Naive thymus-derived CD4-positive, alpha-beta T cell (primary cell): ENCODE data around the gene YDJC. TPM values are rescaled to one million over a fixed set of nuclear protein-coding genes. Genes with fewer than 3 reads are reported as not detected.
"Not testable (repeated sequence)": the region's sequence is repeated elsewhere in the genome, so short reads cannot be mapped to it uniquely, and the experiment has no call there.

Experiments used
- ATAC-seq: fragments of 150-1000 bp; cut with Tn5 transposase; 2 replicates; pipeline ENCODE4 v1.10.0; 2021; ENCODE audit warnings: mild to moderate bottlenecking, moderate library complexity
- CTCF ChIA-PET: fragments of 350-600 bp; sonication (Branson Sonifier 250); formaldehyde crosslinking; loops from one replicate; lab custom pipeline; 2021; ENCODE audit warnings: antibody characterized with exemption; lab: Charles Lee
- POLR2A ChIA-PET: fragments of 350-600 bp; sonication (Branson Sonifier 250); formaldehyde crosslinking; loops from one replicate; lab custom pipeline; 2021; ENCODE audit warnings: antibody characterized with exemption, inconsistent platforms; lab: Charles Lee
- DNase-seq, 9 donors: peaks; one replicate each; pipeline versions ENCODE4 v3.0.0 to v3.0.0-alpha.2; 2020 to 2022; ENCODE audit warnings: mixed read lengths in 1 of 9
- H3K27ac ChIP-seq: one replicate; pipeline ENCODE4 v1.7.0; 2013; ENCODE audit warnings: mild to moderate bottlenecking, low read depth, low read length, moderate library complexity
- H3K27me3 ChIP-seq, 2 donors: one replicate each; pipeline ENCODE4 v1.7.0; 2013; ENCODE audit warnings: low read length in 2 of 2, mild to moderate bottlenecking in 2 of 2, moderate library complexity in 2 of 2; ENCODE audit not compliant: control insufficient read depth in 2 of 2, insufficient read depth in 2 of 2
- H3K36me3 ChIP-seq, 3 experiments: 1 replicate in 2 of 3; 2 replicates in 1 of 3; pipeline ENCODE4 v1.7.0; 2013; ENCODE audit warnings: low read length in 3 of 3, mild to moderate bottlenecking in 3 of 3, moderate library complexity in 1 of 3; ENCODE audit not compliant: insufficient read depth in 3 of 3, control insufficient read depth in 2 of 3
- H3K4me1 ChIP-seq, 2 donors: one replicate each; pipeline ENCODE4 v1.7.0; 2013; ENCODE audit warnings: low read length in 2 of 2, mild to moderate bottlenecking in 2 of 2, moderate library complexity in 1 of 2; ENCODE audit not compliant: control insufficient read depth in 2 of 2, insufficient read depth in 2 of 2
- H3K4me3 ChIP-seq: 2 replicates; pipeline ENCODE4 v1.7.0; 2013; ENCODE audit warnings: mild to moderate bottlenecking, low read length
- H3K9me3 ChIP-seq, 3 experiments: 1 replicate in 2 of 3; 2 replicates in 1 of 3; pipeline ENCODE4 v1.7.0; 2013; ENCODE audit warnings: low read length in 3 of 3; ENCODE audit not compliant: control insufficient read depth in 2 of 3
- H3K27ac Mint-ChIP-seq, 9 donors: one replicate each; pipeline ENCODE4 v1.8.0; 2020 to 2022; ENCODE audit warnings: mixed read lengths in 9 of 9, mild to moderate bottlenecking in 8 of 9, moderate library complexity in 5 of 9, inconsistent platforms in 2 of 9
- H3K27me3 Mint-ChIP-seq, 5 donors: one replicate each; pipeline ENCODE4 v1.8.0; 2021 to 2022; ENCODE audit warnings: mixed read lengths in 5 of 5, mild to moderate bottlenecking in 1 of 5
- H3K36me3 Mint-ChIP-seq, 5 donors: one replicate each; pipeline ENCODE4 v1.8.0; 2020 to 2022; ENCODE audit warnings: mixed read lengths in 5 of 5, mild to moderate bottlenecking in 3 of 5, inconsistent platforms in 1 of 5
- H3K4me1 Mint-ChIP-seq, 7 donors: one replicate each; pipeline ENCODE4 v1.8.0; 2020 to 2022; ENCODE audit warnings: mixed read lengths in 7 of 7, mild to moderate bottlenecking in 3 of 7, inconsistent platforms in 1 of 7
- H3K4me3 Mint-ChIP-seq, 10 donors: one replicate each; pipeline ENCODE4 v1.8.0; 2020 to 2022; ENCODE audit warnings: mild to moderate bottlenecking in 10 of 10, mixed read lengths in 10 of 10, moderate library complexity in 6 of 10, inconsistent platforms in 2 of 10
- H3K9me3 Mint-ChIP-seq, 11 donors: one replicate each; pipeline ENCODE4 v1.8.0; 2020 to 2022; ENCODE audit warnings: mixed read lengths in 11 of 11, mild to moderate bottlenecking in 4 of 11, inconsistent platforms in 1 of 11, moderate library complexity in 1 of 11
- intact Hi-C, 2 donors: fragments of 100-400 bp; cut with micrococcal nuclease; formaldehyde crosslinking; loops; one replicate each; pipeline ENCODE4 v1.15.1; 2023
- polyA plus RNA-seq, 2 donors: library from polyadenylated mRNA; unstranded; fragments of 300-500 nt; fragmentation: Illumina TruSeq; gene quantifications; one replicate each; pipeline ENCODE4 v1.2.3, GENCODE V29; 2021
- total RNA-seq, 6 experiments: library from RNA in 5 of 6; stranded (reverse) in 5 of 6; gene quantifications; 1 replicate in 5 of 6; 2 replicates in 1 of 6; pipeline ENCODE4 v1.2.3 and lab custom pipeline; 2021 to 2026

YDJC gene
- total and polyA plus RNA-seq, 7 experiments from 2014 or later, result 29.0 to 75.8 (median 48.6) TPM

DNA sequence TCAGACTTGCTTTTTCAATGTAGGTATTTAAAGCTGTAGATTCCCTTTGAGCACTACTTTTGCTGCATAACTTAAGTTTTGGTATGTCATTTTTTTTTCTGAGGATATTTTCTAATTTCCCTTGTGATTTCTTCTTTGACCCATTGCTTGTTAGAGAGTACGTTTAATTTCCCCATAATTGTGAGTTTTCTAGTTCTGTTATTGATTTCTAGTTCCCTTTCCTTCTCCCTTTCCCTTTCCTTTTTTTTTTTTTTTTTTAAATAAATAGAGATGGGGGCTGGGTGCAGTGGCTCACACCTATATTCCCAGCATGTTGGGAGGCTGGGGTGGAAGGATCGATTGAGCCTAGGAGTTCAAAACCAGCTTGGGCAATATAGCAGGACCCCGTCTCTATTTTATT lies 31.5 kb downstream of the YDJC start:
- Histone ChIP-seq H3K9me3 (no peaks in the 10 kb centered on the region), H3K4me1 (peaks cover 0 to 3% of the 10 kb centered on the region in 2 donors), H3K36me3 (peaks cover 0 to 41% (median 0%) of the 10 kb centered on the region in 3 experiments), H3K27me3 (no peaks in the 10 kb centered on the region), H3K27ac (no peak overlapping the region), H3K4me3 (no peak overlapping the region)
- no peak for DNase-seq
- intact Hi-C loops, result no loop called here
- H3K27me3 Mint-ChIP-seq, result no peaks in the 10 kb centered on the region
- peak overlapping the region in 1 of 10 donors; percentile 14 for H3K4me3 Mint-ChIP-seq
- ChIA-PET CTCF (no interaction called here), POLR2A (interaction anchor here (0.8 kb wide), 1 partner anchor 44 kb away, joined by 3 read pairs; no protein-coding TSS in a partner anchor)
- peak overlapping the region in 6 of 9 donors; percentile 0 to 65 (median 28) for H3K27ac Mint-ChIP-seq
- peaks cover 0 to 2% (median 0%) of the 10 kb centered on the region in 11 donors for H3K9me3 Mint-ChIP-seq
- no peak for ATAC-seq
- H3K36me3 Mint-ChIP-seq, result peaks cover 16 to 49% (median 26%) of the 10 kb centered on the region in 5 donors
- H3K4me1 Mint-ChIP-seq, result peaks cover 23 to 64% (median 56%) of the 10 kb centered on the region in 7 donors

DNA sequence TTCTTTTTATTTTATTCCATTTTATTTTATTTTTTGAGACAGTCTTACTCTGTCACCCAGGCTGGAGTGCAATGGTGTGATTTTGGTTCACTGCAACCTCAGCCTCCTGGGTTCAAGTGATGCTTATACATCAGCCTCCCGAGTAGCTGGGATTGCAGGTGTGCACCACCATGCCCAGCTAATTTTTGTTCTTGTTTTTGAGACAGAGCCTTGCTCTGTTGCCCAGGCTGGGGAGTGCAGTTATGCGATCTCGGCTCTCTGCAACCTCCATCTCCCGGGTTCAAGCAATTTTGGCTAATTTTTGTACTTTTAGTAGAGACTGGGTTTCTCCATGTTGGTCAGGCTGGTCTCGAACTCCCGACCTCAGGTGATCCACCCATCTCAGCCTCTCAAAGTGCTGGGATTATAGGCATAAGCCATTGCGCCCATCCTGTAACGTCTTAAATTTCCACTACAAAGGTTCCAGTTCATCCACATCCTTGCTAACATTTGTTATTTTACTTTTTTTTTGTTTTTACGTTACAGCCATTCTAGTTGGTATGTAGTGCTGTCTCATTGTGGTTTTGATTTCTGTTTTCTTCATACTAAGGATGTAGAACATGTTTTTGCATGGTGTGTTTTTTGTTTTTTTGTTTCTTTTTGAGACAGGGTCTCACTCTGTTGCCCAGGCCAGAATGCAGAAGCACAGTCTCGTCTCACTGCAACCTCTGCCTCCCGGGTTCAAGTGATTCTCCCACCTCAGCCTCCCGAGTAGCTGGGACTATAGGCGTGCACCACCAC lies 33.3 kb downstream of the YDJC start:
- H3K27ac ChIP-seq, H3K9me3 ChIP-seq, H3K9me3 Mint-ChIP-seq, H3K27me3 ChIP-seq, DNase-seq, CTCF ChIA-PET, ATAC-seq, intact Hi-C loops, H3K27me3 Mint-ChIP-seq, H3K4me3 ChIP-seq, POLR2A ChIA-PET, H3K4me1 ChIP-seq: not testable (repeated sequence)
- peaks cover 16 to 51% (median 28%) of the 10 kb centered on the region in 5 donors for H3K36me3 Mint-ChIP-seq
- peak overlapping the region in 1 of 10 donors; percentile 32 for H3K4me3 Mint-ChIP-seq
- H3K4me1 Mint-ChIP-seq, result peaks cover 20 to 68% (median 58%) of the 10 kb centered on the region in 7 donors
- peak overlapping the region in 2 of 9 donors; percentile 29 to 70 for H3K27ac Mint-ChIP-seq
- peaks cover 0 to 47% (median 5%) of the 10 kb centered on the region in 3 experiments for H3K36me3 ChIP-seq

DNA sequence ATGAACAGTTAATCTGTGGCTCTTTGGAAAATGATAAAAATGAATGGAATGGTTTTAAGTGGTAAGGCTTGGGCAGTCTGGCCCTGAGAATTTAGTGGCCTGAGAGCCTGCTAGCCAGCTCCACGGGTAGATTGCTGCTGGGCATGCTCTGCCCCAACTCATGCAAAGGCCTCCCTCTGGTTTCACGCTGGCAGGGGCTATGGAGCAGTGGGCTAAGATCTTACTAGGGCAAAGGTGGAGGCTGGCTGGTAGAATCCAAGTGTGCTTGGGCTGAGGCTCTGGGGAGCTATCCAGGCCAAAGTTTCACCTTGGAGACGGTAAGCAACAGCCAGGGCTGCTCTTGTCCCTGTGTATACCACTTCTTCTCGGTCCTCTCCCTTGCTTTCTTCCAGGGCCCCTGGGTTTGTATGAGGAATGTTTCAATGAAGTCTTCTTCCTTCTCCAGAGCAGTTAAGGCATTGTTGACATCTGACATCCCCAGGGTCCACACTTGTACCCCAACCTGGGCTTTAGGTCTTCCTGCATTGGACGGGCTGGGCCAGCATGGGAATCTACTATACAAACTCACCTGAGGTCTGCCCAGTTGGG lies 34.9 kb downstream of the YDJC start:
- Mint-ChIP-seq H3K9me3 (peaks cover 0 to 2% (median 0%) of the 10 kb centered on the region in 11 donors), H3K27ac (peak overlapping the region in 5 of 9 donors; percentile 1 to 65 (median 16)), H3K27me3 (no peaks in the 10 kb centered on the region), H3K36me3 (peaks cover 16 to 52% (median 28%) of the 10 kb centered on the region in 5 donors), H3K4me3 (no peak overlapping the region), H3K4me1 (peaks cover 29 to 78% (median 69%) of the 10 kb centered on the region in 7 donors)
- Histone ChIP-seq H3K9me3 (no peaks in the 10 kb centered on the region), H3K4me1 (peaks cover 14 to 18% of the 10 kb centered on the region in 2 donors), H3K27ac (no peak overlapping the region), H3K36me3 (peaks cover 0 to 47% (median 5%) of the 10 kb centered on the region in 3 experiments), H3K27me3 (no peaks in the 10 kb centered on the region), H3K4me3 (no peak overlapping the region)
- ATAC-seq (peak; percentile 26), DNase-seq (no peak)
- intact Hi-C loops, result no loop called here
- POLR2A ChIA-PET, result interaction anchor here (0.5 kb wide), 1 partner anchor 14 kb away, joined by 4 read pairs; no protein-coding TSS in a partner anchor
- CTCF ChIA-PET, result no interaction called here

DNA sequence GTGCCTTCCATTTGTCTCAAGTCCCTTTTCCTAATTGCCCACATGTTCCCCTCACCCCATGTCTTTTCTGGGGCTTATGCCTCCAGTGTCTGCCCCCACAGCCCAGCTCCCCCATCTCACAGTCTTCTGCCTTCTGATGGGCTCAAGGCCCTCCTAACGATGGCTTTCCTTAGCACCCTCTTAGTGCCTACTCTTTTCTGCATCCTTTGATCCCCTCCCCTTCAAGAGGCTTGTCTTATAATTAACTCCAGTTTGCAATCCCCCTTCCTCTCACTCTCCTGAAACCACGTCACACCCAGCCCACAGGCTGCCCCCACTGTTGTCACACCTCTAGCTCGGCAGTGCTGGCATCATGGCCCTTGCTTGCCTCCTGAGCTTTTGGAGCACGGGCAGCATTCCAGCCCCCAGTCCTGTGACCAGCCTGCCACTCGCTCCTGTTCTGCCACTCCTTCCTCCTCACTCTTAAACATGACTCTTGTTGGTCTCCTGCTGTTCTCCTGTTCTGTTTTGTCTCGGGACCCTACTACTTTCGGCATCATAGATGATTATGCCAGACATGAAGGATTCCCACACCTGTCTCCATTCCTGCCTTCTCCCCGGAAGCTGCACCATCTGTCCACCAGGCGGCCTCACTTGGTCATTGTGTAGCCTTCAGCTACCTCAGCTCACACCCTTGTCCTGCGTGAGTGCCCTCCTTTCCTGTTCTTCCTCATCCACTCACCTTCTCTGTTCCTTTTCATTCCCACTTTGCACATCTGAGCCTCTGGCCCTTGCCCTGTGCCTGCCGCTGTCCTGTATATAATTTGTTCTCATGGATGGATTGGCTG lies 36.2 kb downstream of the YDJC start:
- Mint-ChIP-seq H3K4me3 (peak overlapping the region in 2 of 10 donors; percentile 17 to 24), H3K27me3 (no peaks in the 10 kb centered on the region), H3K9me3 (peaks cover 0 to 2% (median 0%) of the 10 kb centered on the region in 11 donors), H3K4me1 (peaks cover 30 to 77% (median 67%) of the 10 kb centered on the region in 7 donors), H3K27ac (peak overlapping the region in 5 of 9 donors; percentile 15 to 59 (median 47)), H3K36me3 (peaks cover 13 to 43% (median 28%) of the 10 kb centered on the region in 5 donors)
- Histone ChIP-seq H3K4me3 (no peak overlapping the region), H3K9me3 (no peaks in the 10 kb centered on the region), H3K4me1 (peaks cover 18% of the 10 kb centered on the region in 2 donors), H3K27me3 (no peaks in the 10 kb centered on the region), H3K27ac (no peak overlapping the region), H3K36me3 (peaks cover 0 to 38% (median 5%) of the 10 kb centered on the region in 3 experiments)
- ChIA-PET CTCF (no interaction called here), POLR2A (interaction anchor here (0.6 kb wide), 1 partner anchor 972 kb away, joined by 3 read pairs; no protein-coding TSS in a partner anchor)
- intact Hi-C loops, result no loop called here
- DNase-seq, result no peak
- no peak for ATAC-seq

DNA sequence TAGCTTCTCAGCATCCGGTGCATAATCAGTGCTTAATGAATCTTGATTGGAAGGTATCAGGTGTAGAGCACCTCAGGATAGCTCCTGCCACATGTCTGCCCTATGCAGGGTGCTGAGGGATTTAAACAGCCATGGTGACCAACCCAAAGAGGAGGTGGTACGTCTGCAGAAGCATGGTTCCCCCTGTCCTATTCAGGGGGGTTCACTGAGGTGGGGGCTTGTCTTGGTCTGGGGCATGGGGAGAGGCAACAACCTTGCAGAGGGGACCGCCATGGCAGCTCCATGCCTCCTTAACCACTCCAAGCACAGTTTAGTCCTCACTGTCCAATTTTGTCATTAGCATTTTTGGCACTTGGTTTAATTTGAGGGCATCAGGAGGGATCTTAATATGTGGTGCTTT lies 37.4 kb downstream of the YDJC start:
- DNase-seq (no peak), ATAC-seq (no peak)
- ChIA-PET POLR2A (no interaction called here), CTCF (no interaction called here)
- Mint-ChIP-seq H3K4me3 (no peak overlapping the region), H3K4me1 (peaks cover 38 to 81% (median 71%) of the 10 kb centered on the region in 7 donors), H3K36me3 (peaks cover 13 to 40% (median 34%) of the 10 kb centered on the region in 5 donors), H3K9me3 (peaks cover 0 to 2% (median 0%) of the 10 kb centered on the region in 11 donors), H3K27ac (peak overlapping the region in 3 of 9 donors; percentile 19 to 49 (median 38)), H3K27me3 (no peaks in the 10 kb centered on the region)
- Histone ChIP-seq H3K27ac (no peak overlapping the region), H3K4me1 (peaks cover 22 to 24% of the 10 kb centered on the region in 2 donors), H3K36me3 (peaks cover 0 to 38% (median 5%) of the 10 kb centered on the region in 3 experiments), H3K9me3 (no peaks in the 10 kb centered on the region), H3K27me3 (no peaks in the 10 kb centered on the region), H3K4me3 (no peak overlapping the region)
- intact Hi-C loops, result no loop called here

DNA sequence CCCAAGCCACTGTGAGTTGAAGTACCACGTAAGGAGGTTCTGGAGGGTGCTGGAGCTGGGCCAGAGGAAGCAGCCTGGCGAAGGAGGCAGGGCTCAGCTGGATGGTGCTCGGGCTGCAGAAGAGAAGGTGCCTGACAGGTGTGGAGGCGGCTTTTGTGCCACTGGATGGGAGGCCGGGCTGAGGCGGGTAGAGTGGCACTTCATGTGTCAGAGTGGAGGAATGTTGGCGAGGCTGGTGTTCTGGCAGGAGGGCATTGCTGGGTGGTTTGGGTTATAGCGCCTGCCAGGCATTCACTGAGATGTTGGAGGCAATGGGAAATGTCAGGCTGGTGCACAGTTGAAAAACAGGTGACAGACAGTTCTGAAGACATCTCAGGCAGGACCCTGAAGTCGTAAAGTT lies 38.1 kb downstream of the YDJC start:
- Histone ChIP-seq H3K9me3 (no peaks in the 10 kb centered on the region), H3K4me3 (no peak overlapping the region), H3K27ac (peak overlapping the region; percentile 7), H3K36me3 (peaks cover 0 to 38% (median 5%) of the 10 kb centered on the region in 3 experiments), H3K4me1 (peaks cover 25 to 26% of the 10 kb centered on the region in 2 donors), H3K27me3 (no peaks in the 10 kb centered on the region)
- peaks cover 13 to 37% (median 32%) of the 10 kb centered on the region in 5 donors for H3K36me3 Mint-ChIP-seq
- DNase-seq, result no peak
- H3K4me3 Mint-ChIP-seq, result peak overlapping the region in 3 of 10 donors; percentile 21 to 67 (median 42)
- intact Hi-C loops, result no loop called here
- peak overlapping the region in 8 of 9 donors; percentile 14 to 82 (median 74) for H3K27ac Mint-ChIP-seq
- CTCF ChIA-PET, result no interaction called here
- H3K9me3 Mint-ChIP-seq, result peaks cover 0 to 2% (median 0%) of the 10 kb centered on the region in 11 donors
- peaks cover 41 to 83% (median 72%) of the 10 kb centered on the region in 7 donors for H3K4me1 Mint-ChIP-seq
- POLR2A ChIA-PET, result no interaction called here
- ATAC-seq, result no peak
- H3K27me3 Mint-ChIP-seq, result no peaks in the 10 kb centered on the region
